ENCODE data around the gene CELA3B. TPM values are rescaled to one million over a fixed set of nuclear protein-coding genes. Genes with fewer than 3 reads are reported as not detected.

CELA3B gene
- total RNA-seq, 4 donors from 2014 or later: not detected

DNA sequence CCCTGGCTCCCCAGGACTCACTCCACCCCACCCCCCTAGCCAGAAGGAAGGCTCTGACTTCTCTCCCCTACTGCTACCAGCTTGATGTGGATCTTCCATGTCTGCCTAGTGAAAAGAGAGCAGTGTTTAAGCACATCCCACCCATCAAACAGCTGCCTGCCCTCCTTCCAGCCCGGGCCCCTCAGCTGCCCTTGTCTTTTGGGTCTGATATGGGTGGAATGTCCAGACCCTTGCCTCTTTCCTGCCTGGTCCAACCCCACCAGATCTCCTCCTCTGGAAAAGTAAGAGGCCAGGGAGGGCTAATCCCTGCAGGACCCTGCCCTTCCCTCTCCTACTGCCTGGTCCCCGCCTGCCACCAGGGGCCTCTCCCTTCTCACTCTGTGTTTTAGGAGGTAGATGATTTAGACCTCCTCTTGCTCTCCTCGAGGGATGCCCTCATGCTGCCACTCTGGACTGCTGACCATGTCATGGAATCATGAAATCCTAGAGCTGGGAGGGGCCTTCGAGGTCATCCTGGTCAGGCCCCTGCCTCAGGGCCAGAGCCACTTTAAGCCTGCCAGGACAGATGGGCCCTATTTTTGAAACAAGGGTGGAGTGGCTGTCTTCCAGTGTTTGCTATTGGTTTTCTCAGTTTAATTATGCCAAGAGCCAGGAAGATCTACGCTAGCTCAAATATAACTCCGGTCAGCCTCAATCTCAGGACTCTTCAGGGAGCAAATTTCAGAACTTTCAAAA lies 23.9 kb upstream of the CELA3B start:
- DNase-seq: no peak
- no peak for TF ChIP-seq POLR2A (IDR thresholded peaks at IDR 0.05)
- no peaks in the 10 kb centered on the region for H3K9me3 ChIP-seq
- peaks cover 17 to 26% of the 10 kb centered on the region in 2 donors for H3K4me1 ChIP-seq
- H3K27ac ChIP-seq: no peak overlapping the region
- no peaks in the 10 kb centered on the region for H3K27me3 ChIP-seq
- intact Hi-C loops (cut with DNase I): loop anchor here (5.0 to 10.0 kb wide), 2 partner anchors 41 to 288 kb away; partner anchors contain the start of gene RAP1GAP
- 86 to 89% methylated on average over 6 of the region's 6 CpGs for WGBS, 2 donors
- no peaks in the 10 kb centered on the region for H3K36me3 ChIP-seq
- H3K4me3 ChIP-seq (replicated peaks in 1 of 3): no peak overlapping the region

GRCh38 chr1:21955058-21955457 lies 21.8 kb upstream of the CELA3B start:
- Histone ChIP-seq H3K4me3 (replicated peaks in 1 of 3) (no peak overlapping the region), H3K27me3 (no peaks in the 10 kb centered on the region), H3K27ac (peak overlapping the region in 2 of 3 donors; percentile 32 to 76), H3K36me3 (no peaks in the 10 kb centered on the region), H3K4me1 (peaks cover 17 to 29% of the 10 kb centered on the region in 2 donors), H3K9me3 (no peaks in the 10 kb centered on the region)
- 66 to 92% methylated on average over 11 to 15 of the region's 16 CpGs for WGBS, 2 donors
- intact Hi-C loops (cut with DNase I): loop anchor here (10.0 kb wide), 1 partner anchor 290 kb away; the partner anchor contains the start of gene RAP1GAP
- DNase-seq: no peak
- TF ChIP-seq POLR2A (IDR thresholded peaks at IDR 0.05) (no peak), CTCF (IDR thresholded peaks at IDR 0.05) (no peak)

DNA sequence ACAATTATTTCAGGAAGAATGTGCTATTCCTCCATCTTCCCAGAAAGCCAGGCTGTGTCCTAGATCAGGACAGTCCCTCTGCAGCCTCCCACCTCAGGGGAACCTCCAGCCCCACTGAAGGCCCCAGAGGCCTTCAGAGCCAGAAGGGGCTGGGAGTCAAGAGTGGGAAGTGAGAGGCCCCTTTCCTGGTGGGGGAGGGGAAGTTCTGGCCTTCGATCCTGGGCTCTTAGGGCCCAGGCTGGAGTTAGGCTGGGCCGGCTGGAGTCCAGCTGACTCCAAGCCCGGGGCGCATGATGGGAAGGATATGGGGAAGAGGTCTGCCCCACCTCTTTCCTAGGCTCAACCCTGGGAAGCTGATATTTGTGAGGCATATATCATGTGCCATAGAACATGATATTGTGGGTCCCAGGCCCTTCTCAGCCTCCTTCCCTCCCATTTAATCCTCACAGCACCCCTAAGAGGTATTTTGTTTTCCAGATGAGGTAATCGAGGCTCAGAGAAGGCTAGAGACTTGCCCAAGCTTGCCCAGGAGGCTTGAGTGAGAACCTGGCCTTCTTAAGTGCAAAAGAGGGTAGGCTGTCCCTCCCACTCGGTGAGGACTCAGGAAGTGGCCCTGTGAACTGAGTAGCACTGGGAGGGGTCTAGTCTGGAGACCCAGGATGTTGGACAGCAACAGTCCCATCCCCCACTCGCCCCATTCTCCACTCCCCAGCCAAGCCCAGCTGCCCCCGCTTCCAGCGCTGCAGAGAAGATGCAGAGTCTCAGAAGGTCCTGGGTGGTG lies 21.1 kb upstream of the CELA3B start:
- peak overlapping the region; percentile 28 to 76 (median 32) for H3K27ac ChIP-seq
- H3K4me1 ChIP-seq: peaks cover 17 to 29% of the 10 kb centered on the region in 2 donors

GRCh38 chr1:21956720-21957552 lies 19.9 kb upstream of the CELA3B start:
- no peak overlapping the region for H3K4me3 ChIP-seq (replicated peaks in 1 of 3)
- peak; percentile 91 to 95 for DNase-seq
- 24 to 32% methylated on average over 8 to 13 of the region's 18 CpGs for WGBS, 2 donors

More for the DNA sequence above, 21.1 kb upstream of the CELA3B start:
- intact Hi-C loops (cut with DNase I): loop anchor here (10.0 kb wide), 1 partner anchor 291 kb away; the partner anchor contains the start of gene RAP1GAP
- TF ChIP-seq CTCF (IDR thresholded peaks at IDR 0.05): no peak
- no peak for TF ChIP-seq POLR2A (IDR thresholded peaks at IDR 0.05)
- H3K4me3 ChIP-seq (replicated peaks in 1 of 3): no peak overlapping the region
- no peaks in the 10 kb centered on the region for H3K9me3 ChIP-seq
- H3K27me3 ChIP-seq: no peaks in the 10 kb centered on the region
- H3K36me3 ChIP-seq: no peaks in the 10 kb centered on the region
- DNase-seq: no peak
- WGBS, 2 donors: 61 to 74% methylated on average over 6 to 9 of the region's 9 CpGs

More at GRCh38 chr1:21956720-21957552, 19.9 kb upstream of the CELA3B start:
- H3K27ac ChIP-seq: peak overlapping the region; percentile 28 to 76 (median 32)
- H3K36me3 ChIP-seq: no peaks in the 10 kb centered on the region
- H3K4me1 ChIP-seq: peaks cover 17 to 29% of the 10 kb centered on the region in 2 donors
- intact Hi-C loops (cut with DNase I): loop anchor here (10.0 kb wide), 1 partner anchor 292 kb away; the partner anchor contains the start of gene RAP1GAP
- TF ChIP-seq CTCF (IDR thresholded peaks at IDR 0.05) (peak in 1 of 6 experiments; percentile 8), POLR2A (IDR thresholded peaks at IDR 0.05) (peak in 1 of 2 donors; percentile 12)
- no peaks in the 10 kb centered on the region for H3K27me3 ChIP-seq
- H3K9me3 ChIP-seq: no peaks in the 10 kb centered on the region

All from thyroid gland (tissue), 4 donors.